HepG2 (cell line): ENCODE data around the gene SPART. TPM values are rescaled to one million over a fixed set of nuclear protein-coding genes. Genes with fewer than 3 reads are reported as not detected.

Experiments
- ATAC-seq: fragments of 200-7000 bp; cut with Tn5 transposase; 3 replicates; pipeline ENCODE4 v1.9.1; 2020; ENCODE audit warnings: mild to moderate bottlenecking, moderate library complexity
- BruUV-seq: library from RNA; stranded (reverse); fragments of 400-500 nt; replicated peaks from 2 replicates; lab custom pipeline; 2021; lab: Mats Ljungman, UMichigan
- CTCF ChIA-PET: fragments of 300-600 bp; formaldehyde crosslinking; extraction: SDS; loops from one replicate; lab custom pipeline; 2021; ENCODE audit warnings: low total read pairs, inconsistent platforms, low intra/inter-chr PET ratio; lab: Yijun Ruan, JAX
- POLR2A ChIA-PET: fragments of 350-600 bp; sonication (Branson Sonifier 250); formaldehyde crosslinking; loops from one replicate; lab custom pipeline; 2020; ENCODE audit warnings: antibody characterized with exemption, inconsistent platforms; lab: Yijun Ruan, JAX
- DNase-seq: peaks from one replicate; pipeline ENCODE4 v3.0.0-alpha.2; 2015; ENCODE audit warnings: low spot score
- FAIRE-seq: peaks from 3 replicates; lab custom pipeline; 2011; peaks lifted over from hg19 to GRCh38; lab: Jason Lieb, UNC
- H2AFZ ChIP-seq: one replicate; pipeline ENCODE4 v1.6.1; 2011; ENCODE audit warnings: low read length, inconsistent platforms
- H3K27ac ChIP-seq: fragments of 300-600 bp; 3 replicates; pipeline ENCODE4 v1.8.0; 2011; ENCODE audit warnings: mixed run types, mild to moderate bottlenecking, mixed read lengths, low read length, inconsistent platforms; ENCODE audit not compliant: insufficient read depth; ENCODE audit errors: extremely low read length
- H3K27me3 ChIP-seq, 2 experiments: fragments of 200-600 bp in 1 of 2; 2 replicates in 1 of 2; 3 replicates in 1 of 2; pipeline versions ENCODE4 v1.6.0 to v1.8.0; 2011; ENCODE audit warnings: low read length in 2 of 2, mild to moderate bottlenecking in 2 of 2, moderate library complexity in 2 of 2, inconsistent platforms in 1 of 2; ENCODE audit not compliant: insufficient read depth in 2 of 2, control insufficient read depth in 1 of 2
- H3K36me3 ChIP-seq, 2 experiments: fragments of 200-600 bp in 1 of 2; replicated peaks in 1 of 2; 2 replicates in 1 of 2; 3 replicates in 1 of 2; pipeline versions ENCODE4 v1.5.1 to v1.8.0; 2011; ENCODE audit warnings: low read length in 2 of 2, inconsistent platforms in 1 of 2; ENCODE audit not compliant: insufficient read depth in 2 of 2, control insufficient read depth in 1 of 2
- H3K4me1 ChIP-seq: 2 replicates; pipeline ENCODE4 v1.5.1; 2012; ENCODE audit warnings: low read length, inconsistent platforms; ENCODE audit not compliant: insufficient read depth
- H3K4me2 ChIP-seq: 2 replicates; pipeline ENCODE4 v1.6.0; 2011; ENCODE audit warnings: low read depth, low read length, inconsistent platforms
- H3K4me3 ChIP-seq, 3 experiments: fragments of 200-600 bp in 1 of 3; sonication (generic), shearing (Covaris generic) in 1 of 3; replicated peaks in 1 of 3; 2 replicates each; pipeline ENCODE4 v1.5.1; 2011 to 2016; ENCODE audit warnings: low read length in 3 of 3, inconsistent platforms in 2 of 3, low read depth in 2 of 3, mild to moderate bottlenecking in 2 of 3, control low read depth in 1 of 3, mixed read lengths in 1 of 3; ENCODE audit not compliant: insufficient read depth in 1 of 3
- H3K79me2 ChIP-seq: one replicate; pipeline ENCODE4 v1.6.1; 2011; ENCODE audit warnings: low read length, inconsistent platforms; ENCODE audit not compliant: insufficient read depth
- H3K9ac ChIP-seq: 2 replicates; pipeline ENCODE4 v1.6.0; 2011; ENCODE audit warnings: mild to moderate bottlenecking, low read depth, low read length, inconsistent platforms; ENCODE audit not compliant: insufficient read depth
- H3K9me3 ChIP-seq: 2 replicates; pipeline ENCODE4 v1.5.1; 2012; ENCODE audit warnings: mild to moderate bottlenecking, low read length
- H4K20me1 ChIP-seq: 2 replicates; pipeline ENCODE4 v1.6.0; 2011; ENCODE audit warnings: inconsistent platforms, mild to moderate bottlenecking, low read length, moderate library complexity; ENCODE audit not compliant: insufficient read depth
- ATF4 ChIP-seq, 2 experiments: fragments of 450-650 bp in 1 of 2; sonication (generic) in 1 of 2; formaldehyde crosslinking; IDR thresholded peaks; 2 replicates each; pipeline versions ENCODE4 v1.5.0 to v1.8.0; 2020 to 2022; ENCODE audit warnings: mild to moderate bottlenecking in 1 of 2, missing genetic modification reagents in 1 of 2
- ATRX ChIP-seq: sonication (generic); formaldehyde crosslinking; IDR thresholded peaks from 2 replicates; pipeline ENCODE4 v1.4.0; 2020; ENCODE audit warnings: missing genetic modification reagents, borderline replicate concordance
- BRCA1 ChIP-seq: sonication (generic); formaldehyde crosslinking; IDR thresholded peaks from 2 replicates; pipeline ENCODE4 v1.4.0; 2020; ENCODE audit warnings: missing genetic modification reagents
- CCAR2 ChIP-seq: fragments of 200-400 bp; formaldehyde crosslinking; optimal IDR thresholded peaks from 2 replicates; pipeline ENCODE3; 2018; ENCODE audit warnings: low read depth, mild to moderate bottlenecking, low read length, moderate library complexity
- FUBP1 ChIP-seq: sonication (generic); formaldehyde crosslinking; IDR thresholded peaks from 2 replicates; pipeline ENCODE4 v1.5.1; 2020; ENCODE audit warnings: missing genetic modification reagents, mild to moderate bottlenecking, borderline replicate concordance
- GTF3A ChIP-seq: sonication (generic); formaldehyde crosslinking; conservative IDR thresholded peaks from 2 replicates; pipeline ENCODE4 v1.4.0; 2020; ENCODE audit warnings: mild to moderate bottlenecking, missing genetic modification reagents
- IKZF1 ChIP-seq: fragments of 450-650 bp; IDR thresholded peaks from 2 replicates; pipeline ENCODE4 v1.7.1; 2016
- KDM3A ChIP-seq: IDR thresholded peaks from 2 replicates; pipeline ENCODE4 v1.6.1; 2018; ENCODE audit warnings: low read depth, missing compliant biosample characterization
- MBNL3 ChIP-seq: fragments of 250-450 bp; sonication (Bioruptor Pico); conservative IDR thresholded peaks from 2 replicates; pipeline ENCODE4 v1.8.0; 2022; ENCODE audit warnings: mild to moderate bottlenecking, inconsistent platforms
- NBN ChIP-seq: fragments of 450-650 bp; conservative IDR thresholded peaks from 2 replicates; pipeline ENCODE4 v1.6.1; 2017
- PRDM4 ChIP-seq: sonication (generic); formaldehyde crosslinking; IDR thresholded peaks from 2 replicates; pipeline ENCODE4 v1.9.0; 2021; ENCODE audit warnings: missing genetic modification reagents, borderline replicate concordance
- RCOR2 ChIP-seq: IDR thresholded peaks from 2 replicates; pipeline ENCODE4 v1.6.1; 2016; ENCODE audit warnings: missing biosample characterization, missing genetic modification reagents
- REXO4 ChIP-seq: sonication (generic); formaldehyde crosslinking; IDR thresholded peaks from 2 replicates; pipeline ENCODE4 v1.8.0; 2022; ENCODE audit warnings: missing genetic modification reagents, mild to moderate bottlenecking, borderline replicate concordance
- SP5 ChIP-seq: IDR thresholded peaks from 2 replicates; pipeline ENCODE4 v1.6.1; 2016; ENCODE audit warnings: low read depth, borderline replicate concordance
- ZBTB33 ChIP-seq: sonication (generic); formaldehyde crosslinking; IDR thresholded peaks from 2 replicates; pipeline ENCODE4 v1.4.0; 2020; ENCODE audit warnings: missing genetic modification reagents
- ZKSCAN1 ChIP-seq: fragments of 150-350 bp; IDR thresholded peaks from 2 replicates; pipeline ENCODE4 v1.6.1; 2014; ENCODE audit warnings: low read length
- ZNF224 ChIP-seq: sonication (generic); formaldehyde crosslinking; IDR thresholded peaks from 2 replicates; pipeline ENCODE4 v1.5.0; 2020; ENCODE audit warnings: mild to moderate bottlenecking, missing genetic modification reagents
- ZNF569 ChIP-seq: sonication (generic); formaldehyde crosslinking; IDR thresholded peaks from 2 replicates; pipeline ENCODE4 v1.5.0; 2020; ENCODE audit warnings: mild to moderate bottlenecking, missing genetic modification reagents, moderate library complexity, borderline replicate concordance
- ZNF615 ChIP-seq: sonication (generic); formaldehyde crosslinking; IDR thresholded peaks from 2 replicates; pipeline ENCODE4 v1.5.0; 2020; ENCODE audit warnings: mild to moderate bottlenecking, missing genetic modification reagents, borderline replicate concordance
- ZNF782 ChIP-seq: sonication (generic); formaldehyde crosslinking; IDR thresholded peaks from 2 replicates; pipeline ENCODE4 v1.4.0; 2020; ENCODE audit warnings: missing genetic modification reagents, mild to moderate bottlenecking, borderline replicate concordance
- WGBS: methylation state at CpG from one replicate; pipeline ENCODE4 v1.1.6; 2017; ENCODE audit warnings: low lambda C conversion rate; 5-methylcytosine and 5-hydroxymethylcytosine counted together
- in situ Hi-C: cut with HindIII; loops from 2 replicates; pipeline ENCODE4 v1.10.0; 2017; ENCODE audit warnings: low pct_unique_long_range_greater_than_20kb; ENCODE audit not compliant: extremely low pct_ligation_motif_present
- intact Hi-C: fragments of 100-400 bp; cut with micrococcal nuclease; formaldehyde crosslinking; loops from one replicate; pipeline ENCODE4 v1.10.0; 2022; ENCODE audit not compliant: unreplicated experiment
- polyA plus RNA-seq, 8 experiments: library from polyadenylated mRNA; depleted of rRNA in 3 of 8; stranded (reverse) in 7 of 8; unstranded in 1 of 8; fragments of >200 nt; fragmentation: Illumina TruSeq in 4 of 8; extraction: Trizol in 4 of 8; gene quantifications; 2 replicates each; pipeline versions ENCODE4 v1.2.1 to v1.2.3, GENCODE V29; 2011 to 2016; ENCODE audit warnings: low read depth in 4 of 8, missing spikeins in 1 of 8, mixed read lengths in 1 of 8; ENCODE audit not compliant: insufficient read depth in 1 of 8
- total RNA-seq, 5 experiments: library from RNA; depleted of rRNA; stranded (reverse); fragments of >200 nt; fragmentation: Illumina TruSeq; extraction: Trizol; gene quantifications; 2 replicates each; pipeline ENCODE4 v1.2.3, GENCODE V29; 2016; ENCODE audit warnings: low read depth in 1 of 5

Gene SPART
- total and polyA plus RNA-seq, 2 of the 13 experiments (the other 11 are each of a cell fraction or from before 2014, with no cell fraction given) = 8.9 to 28.8 TPM

GRCh38 chr13:36341718-36342117 is 4.5 kb downstream of the SPART start:
- no peaks in the 10 kb centered on the region for H4K20me1 ChIP-seq

More at GRCh38 chr13:36341718-36342117, 4.5 kb downstream of the SPART start:
- CTCF ChIA-PET = no interaction called here
- FAIRE-seq (no peak), DNase-seq (no peak), ATAC-seq (no peak)
- Histone ChIP-seq H3K4me3 (no peak overlapping the region), H3K79me2 (peaks cover 52% of the 10 kb centered on the region), H3K9ac (no peak overlapping the region), H3K4me1 (peaks cover 23% of the 10 kb centered on the region), H2AFZ (no peak overlapping the region), H3K27ac (no peak overlapping the region), H3K27me3 (no peaks in the 10 kb centered on the region), H3K9me3 (no peaks in the 10 kb centered on the region), H3K36me3 (no peaks in the 10 kb centered on the region), H3K4me2 (no peak overlapping the region)
- intact Hi-C loops = no loop called here
- TF ChIP-seq ZBTB33 (CRISPR knock-in tag) = no peak
- TF ChIP-seq ZKSCAN1 = no peak
- no peak for TF ChIP-seq ZNF782 (CRISPR knock-in tag)
- no peak for TF ChIP-seq FUBP1 (CRISPR knock-in tag)
- no peak for TF ChIP-seq KDM3A (CRISPR knock-in tag)
- no peak for TF ChIP-seq ZNF569 (CRISPR knock-in tag)
- TF ChIP-seq BRCA1 (CRISPR knock-in tag) = no peak
- TF ChIP-seq REXO4 (CRISPR knock-in tag) = no peak
- no peak for TF ChIP-seq IKZF1
- TF ChIP-seq GTF3A (CRISPR knock-in tag) = no peak
- no peak for TF ChIP-seq ZNF224 (CRISPR knock-in tag)
- TF ChIP-seq ATRX = no peak
- no peak for TF ChIP-seq MBNL3 (CRISPR knock-in tag)
- no peak for TF ChIP-seq CCAR2
- no peak for TF ChIP-seq ATF4 (CRISPR knock-in tag; IDR thresholded peaks at IDR 0.05)
- no peak for TF ChIP-seq NBN
- TF ChIP-seq SP5 (CRISPR knock-in tag) = no peak
- TF ChIP-seq RCOR2 = no peak
- TF ChIP-seq ZNF615 = no peak
- TF ChIP-seq PRDM4 (CRISPR knock-in tag) = no peak
- 39% methylated on average over 1 of the region's 1 CpG for WGBS
- in situ Hi-C loops = no loop called here
- POLR2A ChIA-PET = no interaction called here
- no TSS peak for BruUV-seq
